Measurements from ENCODE around the gene DPF3. TPM values are rescaled to one million over a fixed set of nuclear protein-coding genes. Genes with fewer than 3 reads are reported as not detected.

The DPF3 gene
- total and polyA plus RNA-seq, 2 of the 13 experiments (the other 11 are each of a cell fraction or from before 2014, with no cell fraction given) = 0.09 to 0.60 TPM

DNA sequence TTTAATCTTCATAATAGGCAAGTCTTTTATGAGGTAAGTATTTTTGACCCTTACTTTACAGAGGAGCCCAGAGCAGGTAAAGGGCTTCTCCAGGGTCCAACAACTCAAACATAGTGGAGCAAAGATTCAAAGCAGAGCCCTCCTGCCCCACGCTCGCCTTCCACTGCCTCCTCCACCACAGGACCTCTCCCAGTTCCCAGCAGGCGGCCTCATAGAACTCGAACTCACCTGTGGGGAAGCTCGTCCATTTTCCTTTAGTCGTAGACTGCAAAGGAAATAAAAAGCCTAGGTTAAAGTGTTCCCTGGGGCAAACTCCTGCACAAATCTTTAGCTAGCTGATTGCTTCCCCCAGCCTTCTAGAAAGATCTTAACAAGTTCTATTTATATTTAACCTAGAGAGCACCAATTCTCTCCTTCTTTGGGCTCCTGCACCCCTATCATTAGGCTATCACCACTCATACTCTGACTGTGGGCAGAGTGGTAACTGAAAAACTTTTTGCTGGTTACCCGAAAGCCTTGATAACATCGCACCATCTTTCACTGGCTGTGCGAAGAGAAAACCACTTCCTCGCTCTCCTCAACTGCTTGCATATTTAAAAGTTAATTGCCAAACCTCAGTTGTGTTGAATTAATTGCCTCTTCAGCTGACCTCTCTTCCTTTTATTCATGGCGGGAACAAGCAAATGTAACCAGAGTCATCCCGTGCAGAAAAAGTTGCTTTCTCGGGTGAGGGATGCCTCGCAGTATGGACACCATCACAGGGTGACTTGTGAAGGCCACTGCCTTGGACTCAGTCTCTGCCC is 299.6 kb downstream of the DPF3 start (continued):
- TF ChIP-seq, protein P1, sequence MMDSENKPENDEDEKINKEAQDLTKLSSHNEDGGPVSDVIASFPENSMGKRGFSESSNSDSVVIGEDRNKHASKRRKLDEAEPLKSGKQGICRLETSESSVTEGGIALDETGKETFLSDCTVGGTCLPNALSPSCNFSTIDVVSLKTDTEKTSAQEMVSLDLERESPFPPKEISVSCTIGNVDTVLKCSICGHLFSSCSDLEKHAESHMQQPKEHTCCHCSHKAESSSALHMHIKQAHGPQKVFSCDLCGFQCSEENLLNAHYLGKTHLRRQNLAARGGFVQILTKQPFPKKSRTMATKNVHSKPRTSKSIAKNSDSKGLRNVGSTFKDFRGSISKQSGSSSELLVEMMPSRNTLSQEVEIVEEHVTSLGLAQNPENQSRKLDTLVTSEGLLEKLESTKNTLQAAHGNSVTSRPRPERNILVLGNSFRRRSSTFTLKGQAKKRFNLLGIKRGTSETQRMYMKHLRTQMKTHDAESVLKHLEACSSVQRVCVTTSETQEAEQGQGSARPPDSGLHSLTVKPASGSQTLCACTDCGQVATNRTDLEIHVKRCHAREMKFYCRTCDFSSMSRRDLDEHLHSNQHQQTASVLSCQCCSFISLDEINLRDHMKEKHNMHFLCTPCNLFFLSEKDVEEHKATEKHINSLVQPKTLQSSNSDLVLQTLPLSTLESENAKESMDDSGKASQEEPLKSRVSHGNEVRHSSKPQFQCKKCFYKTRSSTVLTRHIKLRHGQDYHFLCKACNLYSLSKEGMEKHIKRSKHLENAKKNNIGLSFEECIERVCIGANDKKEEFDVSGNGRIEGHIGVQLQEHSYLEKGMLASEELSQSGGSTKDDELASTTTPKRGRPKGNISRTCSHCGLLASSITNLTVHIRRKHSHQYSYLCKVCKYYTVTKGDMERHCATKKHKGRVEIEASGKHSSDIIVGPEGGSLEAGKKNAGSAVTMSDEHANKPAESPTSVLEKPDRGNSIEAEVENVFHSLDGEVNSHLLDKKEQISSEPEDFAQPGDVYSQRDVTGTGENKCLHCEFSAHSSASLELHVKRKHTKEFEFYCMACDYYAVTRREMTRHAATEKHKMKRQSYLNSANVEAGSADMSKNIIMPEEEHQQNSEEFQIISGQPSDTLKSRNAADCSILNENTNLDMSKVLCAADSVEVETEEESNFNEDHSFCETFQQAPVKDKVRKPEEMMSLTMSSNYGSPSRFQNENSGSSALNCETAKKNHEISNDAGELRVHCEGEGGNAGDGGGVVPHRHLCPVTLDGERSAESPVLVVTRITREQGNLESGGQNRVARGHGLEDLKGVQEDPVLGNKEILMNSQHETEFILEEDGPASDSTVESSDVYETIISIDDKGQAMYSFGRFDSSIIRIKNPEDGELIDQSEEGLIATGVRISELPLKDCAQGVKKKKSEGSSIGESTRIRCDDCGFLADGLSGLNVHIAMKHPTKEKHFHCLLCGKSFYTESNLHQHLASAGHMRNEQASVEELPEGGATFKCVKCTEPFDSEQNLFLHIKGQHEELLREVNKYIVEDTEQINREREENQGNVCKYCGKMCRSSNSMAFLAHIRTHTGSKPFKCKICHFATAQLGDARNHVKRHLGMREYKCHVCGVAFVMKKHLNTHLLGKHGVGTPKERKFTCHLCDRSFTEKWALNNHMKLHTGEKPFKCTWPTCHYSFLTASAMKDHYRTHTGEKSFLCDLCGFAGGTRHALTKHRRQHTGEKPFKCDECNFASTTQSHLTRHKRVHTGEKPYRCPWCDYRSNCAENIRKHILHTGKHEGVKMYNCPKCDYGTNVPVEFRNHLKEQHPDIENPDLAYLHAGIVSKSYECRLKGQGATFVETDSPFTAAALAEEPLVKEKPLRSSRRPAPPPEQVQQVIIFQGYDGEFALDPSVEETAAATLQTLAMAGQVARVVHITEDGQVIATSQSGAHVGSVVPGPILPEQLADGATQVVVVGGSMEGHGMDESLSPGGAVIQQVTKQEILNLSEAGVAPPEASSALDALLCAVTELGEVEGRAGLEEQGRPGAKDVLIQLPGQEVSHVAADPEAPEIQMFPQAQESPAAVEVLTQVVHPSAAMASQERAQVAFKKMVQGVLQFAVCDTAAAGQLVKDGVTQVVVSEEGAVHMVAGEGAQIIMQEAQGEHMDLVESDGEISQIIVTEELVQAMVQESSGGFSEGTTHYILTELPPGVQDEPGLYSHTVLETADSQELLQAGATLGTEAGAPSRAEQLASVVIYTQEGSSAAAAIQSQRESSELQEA (CRISPR knock-in tag; IDR thresholded peaks at IDR 0.05; ENCODE audit: not compliant biosample characterization) = no peak
- TF ChIP-seq, protein P2, sequence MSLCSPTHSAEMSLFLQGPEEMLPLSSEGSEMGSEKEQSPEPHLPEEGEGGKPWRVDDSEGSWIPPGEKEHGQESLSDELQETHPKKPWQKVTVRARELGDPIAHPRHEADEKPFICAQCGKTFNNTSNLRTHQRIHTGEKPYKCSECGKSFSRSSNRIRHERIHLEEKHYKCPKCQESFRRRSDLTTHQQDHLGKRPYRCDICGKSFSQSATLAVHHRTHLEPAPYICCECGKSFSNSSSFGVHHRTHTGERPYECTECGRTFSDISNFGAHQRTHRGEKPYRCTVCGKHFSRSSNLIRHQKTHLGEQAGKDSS (CRISPR knock-in tag; IDR thresholded peaks at IDR 0.05; ENCODE audit: borderline replicate concordance, low read depth) = no peak
- no peak for TF ChIP-seq ZNF121 (CRISPR knock-in tag; IDR thresholded peaks at IDR 0.05)
